Fibroblast of peridontal ligament (primary cell): ENCODE measurements around the gene CHST8.
"Not testable (repeated sequence)": the region's sequence is repeated elsewhere in the genome, so short reads cannot be mapped to it uniquely, and the experiment has no call there.

ENCODE experiments used
- DNase-seq: peaks from one replicate; pipeline ENCODE4 v3.0.0-alpha.2; 2010; ENCODE audit errors: extremely low read depth

Gene CHST8

GRCh38 chr19:33618363-33618762, 3.4 kb upstream of the CHST8 start:
- DNase-seq: not testable (repeated sequence)

- DNase-seq: no peak
These were observed 2.9 kb upstream of the CHST8 start for GRCh38 chr19:33618884-33619283.

GRCh38 chr19:33620611-33621010, 1.1 kb upstream of the CHST8 start:
- no peak for DNase-seq

GRCh38 chr19:33621065-33621785, 528 bp upstream of the CHST8 start:
- no peak for DNase-seq

GRCh38 chr19:33622505-33622808, 704 bp downstream of the CHST8 start:
- DNase-seq: no peak

- no peak for DNase-seq
These were observed 1.2 kb downstream of the CHST8 start for GRCh38 chr19:33622809-33623511.

GRCh38 chr19:33624586-33624985, 2.8 kb downstream of the CHST8 start:
- DNase-seq: no peak

GRCh38 chr19:33627526-33627925, 5.8 kb downstream of the CHST8 start:
- no peak for DNase-seq

- DNase-seq: no peak
These were observed 6.4 kb downstream of the CHST8 start for GRCh38 chr19:33627962-33628839.

GRCh38 chr19:33628921-33629825, 7.4 kb downstream of the CHST8 start:
- no peak for DNase-seq

- DNase-seq: no peak
These were observed 8.1 kb downstream of the CHST8 start for GRCh38 chr19:33629826-33630375.

GRCh38 chr19:33630880-33631608, 9.3 kb downstream of the CHST8 start:
- DNase-seq: no peak

GRCh38 chr19:33631609-33631973, 9.8 kb downstream of the CHST8 start:
- DNase-seq: no peak

- no peak for DNase-seq
These were observed 12.8 kb downstream of the CHST8 start for GRCh38 chr19:33634361-33635091.

- DNase-seq: no peak
These were observed 16.6 kb downstream of the CHST8 start for GRCh38 chr19:33638167-33639034.

GRCh38 chr19:33639035-33639681, 17.4 kb downstream of the CHST8 start:
- DNase-seq: no peak

GRCh38 chr19:33640773-33641172, 19.0 kb downstream of the CHST8 start:
- DNase-seq: no peak

- DNase-seq: no peak
These were observed 19.5 kb downstream of the CHST8 start for GRCh38 chr19:33641261-33641660.
